ENCODE data around the gene SSBP4. TPM values are rescaled to one million over a fixed set of nuclear protein-coding genes. Genes with fewer than 3 reads are reported as not detected.

Gene SSBP4
- total and polyA plus RNA-seq, 2 of the 8 experiments (the other 6 are each of a cell fraction or from before 2014, with no cell fraction given): 26.4 to 33.7 TPM

DNA sequence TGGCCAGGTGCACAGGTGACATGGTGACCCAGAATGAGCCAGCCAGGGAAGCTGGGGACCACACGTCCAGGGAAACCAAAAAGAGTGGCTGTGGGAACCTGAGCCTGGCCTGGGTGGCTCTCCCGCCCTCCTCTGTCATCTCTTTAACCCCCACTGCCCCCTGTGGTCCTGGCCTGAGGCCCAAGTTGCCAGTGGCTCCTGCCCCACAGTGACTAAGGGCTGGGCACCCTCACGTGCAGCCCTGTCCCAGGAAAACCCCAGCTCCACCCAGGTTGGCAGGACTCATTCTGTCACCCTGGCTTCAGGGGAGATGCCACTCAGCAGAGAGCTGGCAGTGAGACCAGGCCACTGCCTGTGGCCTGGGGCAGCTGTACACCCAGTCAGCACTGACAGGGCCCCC lies 49.3 kb downstream of the SSBP4 start:
- H3K36me3 ChIP-seq (ENCODE audit: control insufficient read depth in 2 of 4, insufficient read depth in 4 of 4, low read length in 3 of 4): no peaks in the 10 kb centered on the region
- no peak overlapping the region for H2BK15ac ChIP-seq (ENCODE audit: low read length)
- no peak overlapping the region for H2BK12ac ChIP-seq (ENCODE audit: low read depth, low read length)
- no peaks in the 10 kb centered on the region for H3K9me3 ChIP-seq (ENCODE audit: insufficient read depth in 2 of 2, low read depth in 1 of 2, low read length in 1 of 2)
- H4K5ac ChIP-seq (ENCODE audit: insufficient read length, low read depth, low read length): no peak overlapping the region
- no peak overlapping the region for H3K56ac ChIP-seq (replicated peaks; ENCODE audit: insufficient read length, low read depth, low read length)
- 0 out of 2 replicates have a peak overlapping the region, but pooled peaks have one; percentile 11 for H2AK5ac ChIP-seq (ENCODE audit: low read depth, low read length)
- no peak overlapping the region for H3K4ac ChIP-seq (replicated peaks; ENCODE audit: insufficient read length, low read depth, low read length)
- peaks cover 8% of the 10 kb centered on the region; the same call in 1 of the 2 replicates for H3K23me2 ChIP-seq (ENCODE audit: low read depth, low read length)
- DNase-seq (ENCODE audit: low read depth in 1 of 2, low spot score in 2 of 2) (no peak), FAIRE-seq (no peak)
- no peaks in the 10 kb centered on the region for H3K79me2 ChIP-seq (ENCODE audit: control insufficient read depth in 1 of 2, insufficient read depth in 2 of 2, low read length in 2 of 2)
- peaks cover 10% of the 10 kb centered on the region for H3K79me1 ChIP-seq (ENCODE audit: low read depth, low read length)
- no peak overlapping the region for H3K27ac ChIP-seq (ENCODE audit: low read depth, low read length)
- peaks cover 0 to 1% (median 0%) of the 10 kb centered on the region in 4 experiments; a peak in 2 of 7 replicates for H3K4me1 ChIP-seq (replicated peaks in 1 of 4; ENCODE audit: control insufficient read depth in 3 of 4, insufficient read depth in 4 of 4, low read length in 3 of 4)
- no peak overlapping the region for H3K4me3 ChIP-seq (ENCODE audit: extremely low read depth in 1 of 4, insufficient read depth in 2 of 4, low read depth in 3 of 4, low read length in 4 of 4)
- ChIA-PET POLR2A (ENCODE audit: partially characterized antibody) (interaction anchor here (0.9 to 1.5 kb wide), 3 partner anchors 10 to 28 kb away, joined by 3 read pairs; no protein-coding TSS in a partner anchor), CTCF (ENCODE audit: partially characterized antibody) (interaction anchor here (0.6 to 11.1 kb wide), 27 partner anchors 9 to 620 kb away, joined by 3 to 213 read pairs (median 4); partner anchors contain the start of genes ELL and REX1BD)
- no peak overlapping the region; the same call in 1 of the 2 replicates for H2BK5ac ChIP-seq (ENCODE audit: low read depth, low read length)
- no peak overlapping the region for H2BK120ac ChIP-seq (replicated peaks; ENCODE audit: low read depth, low read length)
- no peak overlapping the region for H3K9ac ChIP-seq (replicated peaks in 1 of 4; ENCODE audit: extremely low read depth in 1 of 4, low read depth in 3 of 4, low read length in 3 of 4)
- H3K23ac ChIP-seq (ENCODE audit: insufficient read length): no peak overlapping the region
- no peak overlapping the region for H2AFZ ChIP-seq (ENCODE audit: low read length)
- no peak overlapping the region for H2BK20ac ChIP-seq (ENCODE audit: low read length)
- no peak overlapping the region for H4K91ac ChIP-seq (replicated peaks; ENCODE audit: insufficient read length, low read length)
- H3K27me3 ChIP-seq (replicated peaks in 1 of 4; ENCODE audit: control insufficient read depth in 3 of 4, extremely low read depth in 1 of 4, insufficient read depth in 3 of 4, low read length in 3 of 4): no peaks in the 10 kb centered on the region
- H3K14ac ChIP-seq (ENCODE audit: insufficient read length): no peak overlapping the region
- H3K4me2 ChIP-seq (ENCODE audit: insufficient read depth in 1 of 2, low read depth in 2 of 2, low read length in 2 of 2): no peak overlapping the region
- H3K18ac ChIP-seq (ENCODE audit: extremely low read depth, low read length): no peak overlapping the region
- peak overlapping the region; percentile 31; the same call in 1 of the 2 replicates for H4K8ac ChIP-seq (ENCODE audit: extremely low read depth, insufficient read depth, low read length)
- peaks cover 11 to 19% of the 10 kb centered on the region in 2 experiments for H4K20me1 ChIP-seq (replicated peaks in 1 of 2; ENCODE audit: control insufficient read depth in 1 of 2, insufficient read depth in 2 of 2, low read length in 2 of 2)
- 81% methylated on average over 3 of the region's 3 CpGs; no CpG with 5 or more reads in 1 of the 2 experiments for WGBS, 2 experiments (ENCODE audit: extremely low coverage in 1 of 2, insufficient coverage in 1 of 2, insufficient read length in 1 of 2, insufficient replicate concordance in 2 of 2, low coverage in 1 of 2, low lambda C conversion rate in 2 of 2, missing lambda C conversion rate in 1 of 2)
- no peak for TF ChIP-seq PHF8 (conservative IDR thresholded peaks at IDR 0.05; ENCODE audit: low read depth, low read length)
- TF ChIP-seq, protein P1, sequence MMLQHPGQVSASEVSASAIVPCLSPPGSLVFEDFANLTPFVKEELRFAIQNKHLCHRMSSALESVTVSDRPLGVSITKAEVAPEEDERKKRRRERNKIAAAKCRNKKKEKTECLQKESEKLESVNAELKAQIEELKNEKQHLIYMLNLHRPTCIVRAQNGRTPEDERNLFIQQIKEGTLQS (IDR thresholded peaks at IDR 0.05; ENCODE audit: insufficient read depth, low read depth, low read length): no peak
- no peak for TF ChIP-seq NANOG (IDR thresholded peaks at IDR 0.05; ENCODE audit: insufficient read depth, low read depth, low read length, poor library complexity, severe bottlenecking)
- no peak for TF ChIP-seq KDM1A (IDR thresholded peaks at IDR 0.05; ENCODE audit: borderline replicate concordance, low read length)
- TF ChIP-seq YY1 (IDR thresholded peaks at IDR 0.05; ENCODE audit: low read depth, low read length): no peak
- no peak for TF ChIP-seq RXRA (IDR thresholded peaks at IDR 0.05; ENCODE audit: insufficient read depth, low read depth, low read length)
- no peak for TF ChIP-seq SIRT6 (IDR thresholded peaks at IDR 0.05; ENCODE audit: low read length)
- TF ChIP-seq BCL11A (IDR thresholded peaks at IDR 0.05; ENCODE audit: low read depth in 2 of 2, low read length in 2 of 2): no peak
- no peak for TF ChIP-seq KDM5A (IDR thresholded peaks at IDR 0.05; ENCODE audit: low read length)
- TF ChIP-seq RBBP5 (IDR thresholded peaks at IDR 0.05; ENCODE audit: borderline replicate concordance, low read depth, low read length): no peak
- no peak for TF ChIP-seq CBX5 (IDR thresholded peaks at IDR 0.05; ENCODE audit: low read depth, low read length)
- no peak for TF ChIP-seq RNF2 (IDR thresholded peaks at IDR 0.05; ENCODE audit: borderline replicate concordance, low read depth, low read length, missing control alignments, poor library complexity, severe bottlenecking)

All from H1 (cell line).